ENCODE measurements around the gene CYP4Z1.
"Not testable (repeated sequence)": the region's sequence is repeated elsewhere in the genome, so short reads cannot be mapped to it uniquely, and the experiment has no call there.

CYP4Z1 gene, protein sequence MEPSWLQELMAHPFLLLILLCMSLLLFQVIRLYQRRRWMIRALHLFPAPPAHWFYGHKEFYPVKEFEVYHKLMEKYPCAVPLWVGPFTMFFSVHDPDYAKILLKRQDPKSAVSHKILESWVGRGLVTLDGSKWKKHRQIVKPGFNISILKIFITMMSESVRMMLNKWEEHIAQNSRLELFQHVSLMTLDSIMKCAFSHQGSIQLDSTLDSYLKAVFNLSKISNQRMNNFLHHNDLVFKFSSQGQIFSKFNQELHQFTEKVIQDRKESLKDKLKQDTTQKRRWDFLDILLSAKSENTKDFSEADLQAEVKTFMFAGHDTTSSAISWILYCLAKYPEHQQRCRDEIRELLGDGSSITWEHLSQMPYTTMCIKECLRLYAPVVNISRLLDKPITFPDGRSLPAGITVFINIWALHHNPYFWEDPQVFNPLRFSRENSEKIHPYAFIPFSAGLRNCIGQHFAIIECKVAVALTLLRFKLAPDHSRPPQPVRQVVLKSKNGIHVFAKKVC

DNA sequence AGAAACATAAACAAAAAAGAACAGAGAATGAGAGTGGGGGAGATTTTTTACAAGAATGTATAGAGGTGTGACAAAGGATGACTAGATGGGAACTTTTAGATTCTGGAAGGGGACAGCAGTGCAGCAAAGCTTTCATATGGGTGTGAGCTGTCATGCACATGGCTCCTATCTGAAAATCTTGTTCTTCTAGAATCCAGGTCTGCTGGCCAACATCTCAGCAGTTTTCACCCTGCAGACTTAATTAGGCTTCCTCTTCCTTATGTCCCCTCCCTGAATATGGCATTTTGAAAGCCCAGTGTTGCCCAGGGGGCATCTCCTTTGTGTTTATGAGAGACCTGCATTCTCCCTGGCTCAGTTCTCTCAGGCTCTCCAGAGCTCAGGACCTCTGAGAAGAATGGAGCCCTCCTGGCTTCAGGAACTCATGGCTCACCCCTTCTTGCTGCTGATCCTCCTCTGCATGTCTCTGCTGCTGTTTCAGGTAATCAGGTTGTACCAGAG is at the start of gene CYP4Z1:
Gene CYP4Z1 (plus strand): TSS at position 135 of the 498 bp plus-strand sequence. CDS start 260 bp downstream, at position 395.
- no peak for DNase-seq

DNA sequence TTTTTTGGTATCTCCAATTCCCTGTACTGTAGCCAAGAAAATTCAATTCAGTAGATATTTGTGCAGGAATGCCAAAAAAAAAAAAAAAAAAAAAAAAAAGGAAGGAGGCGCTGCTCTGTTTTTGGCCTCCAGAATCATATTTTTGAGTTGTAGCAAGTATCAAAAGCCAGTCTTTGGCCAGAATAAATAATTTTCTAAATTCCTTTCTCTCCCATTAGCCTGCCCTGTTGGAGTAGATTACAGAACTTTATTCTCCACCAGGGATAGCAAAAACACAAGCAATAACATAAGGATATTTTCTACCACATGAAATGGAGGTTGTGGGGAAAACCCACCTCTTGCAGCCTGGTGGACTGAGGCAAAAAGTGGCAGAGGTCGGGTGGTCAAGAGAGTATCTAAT is 46.0 kb upstream of the CYP4Z1 start:
- no peak for DNase-seq

DNA sequence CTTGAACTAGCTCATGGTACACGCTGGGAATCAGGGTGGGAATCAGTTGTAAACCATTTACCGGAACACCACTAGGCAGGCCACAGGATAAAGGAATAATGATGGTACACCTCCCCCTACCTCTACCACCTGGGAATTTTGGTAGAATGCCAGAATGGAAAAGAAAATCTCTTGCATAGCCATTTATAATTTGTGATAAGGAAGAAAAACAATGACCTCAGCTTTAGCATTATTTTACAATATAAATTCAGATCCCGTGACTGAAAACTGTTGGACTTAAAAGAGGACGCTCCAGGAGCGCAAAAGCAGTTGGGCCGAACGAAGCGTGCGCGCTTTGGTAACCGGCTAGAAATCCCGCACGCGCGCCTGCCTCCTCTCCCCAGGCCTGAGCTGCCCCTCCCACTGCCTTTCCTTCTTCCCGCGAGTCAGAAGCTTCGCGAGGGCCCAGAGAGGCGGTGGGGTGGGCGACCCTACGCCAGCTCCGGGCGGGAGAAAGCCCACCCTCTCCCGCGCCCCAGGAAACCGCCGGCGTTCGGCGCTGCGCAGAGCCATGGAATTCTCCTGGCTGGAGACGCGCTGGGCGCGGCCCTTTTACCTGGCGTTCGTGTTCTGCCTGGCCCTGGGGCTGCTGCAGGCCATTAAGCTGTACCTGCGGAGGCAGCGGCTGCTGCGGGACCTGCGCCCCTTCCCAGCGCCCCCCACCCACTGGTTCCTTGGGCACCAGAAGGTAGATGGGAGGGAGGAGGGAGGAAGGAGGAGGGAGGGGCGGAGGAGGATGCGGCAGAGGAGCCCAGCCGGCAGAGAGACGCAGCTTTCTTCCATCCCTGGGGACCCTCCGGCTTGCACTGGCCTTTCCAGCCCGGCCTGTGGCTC is 43.5 kb upstream of the CYP4Z1 start, which contains the start of gene CYP4X1:
Gene CYP4X1 (plus strand): TSS at position 402 of the 873 bp plus-strand sequence. CDS start 149 bp downstream, at position 551.
- no peak for DNase-seq

DNA sequence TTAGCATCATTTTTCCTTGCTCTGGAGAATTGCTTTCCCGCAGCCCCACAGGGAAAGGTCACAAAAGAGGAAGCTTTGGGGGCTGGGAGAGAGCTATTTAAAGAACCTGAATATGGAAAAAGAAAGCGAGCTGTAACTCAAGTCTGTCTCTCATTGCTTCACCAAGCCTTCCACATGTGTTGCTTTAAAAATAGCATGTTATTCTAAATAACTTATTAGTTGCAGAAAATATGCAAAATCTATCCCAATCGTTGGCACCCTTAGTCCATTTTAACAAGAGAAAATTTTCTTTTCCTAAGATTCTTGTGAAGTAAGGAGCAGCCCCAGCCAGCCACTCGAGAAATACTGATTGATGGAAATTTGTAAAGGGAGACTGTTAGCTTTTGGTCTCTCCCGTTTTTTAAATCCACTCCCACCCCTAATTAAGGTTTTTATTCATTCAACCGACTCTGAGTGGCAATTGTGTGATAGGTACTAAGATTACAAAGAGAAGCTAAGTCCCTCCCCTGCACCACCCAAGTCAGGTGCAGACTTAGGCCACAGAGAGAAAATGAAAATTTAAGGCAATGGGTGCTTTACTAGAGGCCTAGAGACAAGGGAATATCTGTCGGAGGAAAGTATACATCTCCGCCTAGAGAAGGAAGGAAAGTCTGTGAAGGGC is 42.8 kb upstream of the CYP4Z1 start:
- DNase-seq = no peak

DNA sequence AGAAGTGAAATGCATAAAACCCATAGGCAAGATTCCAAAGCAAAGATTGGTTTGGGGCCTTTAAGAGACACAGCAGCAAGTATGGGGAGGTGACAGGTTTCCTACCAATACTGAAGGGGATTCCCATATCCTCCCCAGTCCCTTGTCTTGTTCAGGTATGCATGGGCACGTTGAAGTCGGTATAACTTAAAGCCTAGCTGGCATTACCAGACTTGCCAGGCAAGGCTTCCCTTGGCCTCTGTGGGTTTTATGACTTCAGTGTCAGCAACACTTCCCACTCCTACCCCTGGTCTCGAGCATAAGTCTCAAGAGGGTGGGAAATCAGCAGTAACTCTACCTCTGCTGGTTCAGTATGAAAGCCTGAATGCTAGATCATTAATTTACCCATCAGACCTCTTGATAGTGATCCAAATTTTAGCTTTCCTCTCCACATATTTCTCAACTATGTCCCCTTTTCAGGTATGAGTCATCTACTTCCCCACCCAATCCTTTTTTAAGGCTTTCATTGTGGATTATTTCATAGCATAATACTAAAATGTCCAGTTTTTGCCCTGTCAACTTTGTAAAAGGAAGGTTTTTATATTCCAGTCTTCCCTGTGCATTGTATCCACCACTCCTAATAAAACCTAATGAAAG is 36.7 kb upstream of the CYP4Z1 start:
- no peak for DNase-seq

DNA sequence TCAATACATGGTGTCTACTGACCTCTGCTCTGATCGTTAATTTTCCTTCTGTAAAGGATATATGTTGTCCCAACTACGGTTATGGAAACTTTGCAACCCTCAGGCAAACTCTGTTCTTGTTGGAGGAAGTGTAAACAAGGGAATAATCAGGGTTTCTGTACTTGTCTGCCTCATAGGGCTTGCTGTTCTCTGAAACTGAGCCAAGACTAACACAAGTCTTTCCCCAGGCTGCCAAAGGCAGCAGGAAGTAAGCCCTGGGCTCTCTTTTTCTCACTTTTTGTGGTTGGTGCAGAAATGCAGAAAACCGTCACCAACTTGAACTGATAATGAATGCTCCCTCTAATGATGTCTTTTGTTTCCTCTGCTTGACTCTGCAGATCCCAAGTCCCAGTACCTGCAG is 36.0 kb upstream of the CYP4Z1 start:
- DNase-seq = no peak

DNA sequence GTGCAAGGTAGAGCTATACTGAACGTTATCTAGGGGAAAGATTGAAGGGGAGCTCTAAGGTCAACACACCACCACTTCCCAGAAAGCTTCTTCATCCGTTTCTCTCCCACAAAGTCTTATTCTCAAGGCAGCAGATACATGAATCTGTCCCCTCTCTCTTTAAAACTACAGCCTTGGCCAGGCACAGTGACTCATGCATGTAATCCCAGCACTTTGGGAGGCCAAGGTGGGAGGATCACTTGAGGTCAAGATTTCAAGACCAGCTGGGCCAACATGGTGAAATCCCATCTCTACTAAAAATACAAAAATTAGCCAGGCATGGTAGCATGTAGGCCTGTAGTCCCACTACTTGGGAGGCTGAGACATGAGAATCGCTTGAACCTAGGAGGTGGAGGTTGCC is 35.4 kb upstream of the CYP4Z1 start:
- no peak for DNase-seq

DNA sequence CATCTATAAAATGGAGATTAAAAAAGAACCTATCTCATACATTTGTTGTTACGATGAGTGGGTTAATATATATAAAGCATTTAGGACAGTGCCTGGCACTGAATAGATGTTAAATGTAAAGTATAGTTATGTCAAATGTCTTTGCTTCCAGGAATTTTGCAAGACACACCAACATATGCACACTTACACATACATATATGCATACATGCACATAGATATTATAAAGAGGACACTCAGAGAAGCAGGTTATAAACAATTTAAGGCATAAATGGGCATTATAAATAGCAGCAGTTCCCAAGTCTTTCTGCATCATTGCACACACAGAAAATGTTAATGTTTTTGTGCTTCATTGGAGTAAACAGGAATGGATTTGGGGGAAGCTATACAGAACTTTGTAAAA is 30.3 kb upstream of the CYP4Z1 start:
- no peak for DNase-seq

DNA sequence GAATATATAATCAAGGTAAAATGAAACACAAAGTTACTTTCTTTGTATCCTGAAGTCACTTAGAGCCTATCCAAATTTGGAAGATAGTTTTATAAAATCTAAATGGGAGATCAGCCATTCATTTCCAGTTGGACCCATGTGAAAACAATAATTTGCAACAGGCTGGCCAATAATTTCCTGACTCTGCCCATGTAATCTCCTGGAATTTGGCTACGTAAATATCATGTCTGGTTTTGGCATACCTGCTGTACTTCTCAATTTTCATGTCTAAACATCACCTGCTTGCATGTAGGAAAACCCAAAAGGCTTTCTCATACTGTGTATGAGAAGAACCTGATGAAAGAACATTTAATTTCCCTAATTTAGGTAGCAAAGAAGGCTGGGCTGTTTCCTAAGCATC is 7.7 kb upstream of the CYP4Z1 start:
- DNase-seq = no peak

DNA sequence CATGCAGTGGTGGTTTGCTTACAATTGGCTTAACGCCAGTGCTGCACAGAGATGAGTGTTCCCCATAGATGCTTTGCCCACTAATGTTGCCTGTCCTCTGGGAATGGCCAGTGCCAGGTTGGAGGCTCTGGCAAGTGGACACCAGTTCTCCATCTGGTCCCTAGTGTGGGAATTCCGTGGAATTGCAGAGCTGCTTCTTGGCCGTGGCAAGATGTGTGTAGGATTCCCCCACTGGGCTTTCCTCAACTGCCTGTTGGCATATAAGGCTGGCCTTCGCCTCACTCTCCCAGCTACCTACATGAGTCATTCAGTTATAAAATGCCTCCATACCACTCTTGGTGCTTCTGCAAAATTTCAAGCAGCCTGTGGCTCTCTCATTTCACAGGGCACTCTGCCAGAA is 2.0 kb downstream of the CYP4Z1 start:
- DNase-seq = not testable (repeated sequence)

DNA sequence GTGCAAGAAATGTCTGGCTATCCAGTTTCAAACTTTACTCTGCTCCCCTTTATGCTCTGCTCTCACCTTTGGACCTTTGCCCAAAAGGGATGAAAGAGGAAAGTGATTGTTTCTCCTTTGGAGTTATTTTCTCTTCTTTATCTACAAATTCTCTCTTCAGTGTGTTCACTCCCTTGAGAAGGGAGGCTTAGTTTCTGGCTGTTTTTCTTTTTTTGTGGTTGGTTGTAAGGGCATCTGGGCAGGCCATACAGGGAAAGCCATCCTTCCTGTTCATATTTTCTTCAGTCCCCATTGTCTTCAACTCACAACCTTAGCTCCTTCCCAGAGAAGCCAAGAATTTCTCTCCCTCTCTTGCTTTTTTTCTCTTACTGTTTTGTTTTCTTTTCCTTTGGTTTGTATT is 2.5 kb downstream of the CYP4Z1 start:
- not testable (repeated sequence) for DNase-seq

DNA sequence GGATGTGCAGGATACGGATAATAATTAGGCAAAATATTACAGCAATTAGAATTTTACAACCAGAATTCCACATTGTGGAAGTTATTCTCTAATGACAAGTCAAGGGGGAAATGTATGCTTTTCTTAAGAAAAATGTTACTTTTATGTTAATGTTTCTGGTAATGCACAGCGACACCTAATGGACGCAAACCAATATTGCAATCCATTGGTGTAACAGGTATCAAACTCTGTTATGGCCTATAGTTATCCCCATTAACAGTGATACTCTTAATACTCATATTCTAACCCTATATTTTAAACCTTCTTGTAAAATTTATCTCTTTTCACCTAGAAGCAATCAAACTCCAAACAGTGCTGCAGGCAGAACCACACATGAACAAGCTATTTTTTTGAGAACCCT is 22.3 kb downstream of the CYP4Z1 start:
- DNase-seq = not testable (repeated sequence)

DNA sequence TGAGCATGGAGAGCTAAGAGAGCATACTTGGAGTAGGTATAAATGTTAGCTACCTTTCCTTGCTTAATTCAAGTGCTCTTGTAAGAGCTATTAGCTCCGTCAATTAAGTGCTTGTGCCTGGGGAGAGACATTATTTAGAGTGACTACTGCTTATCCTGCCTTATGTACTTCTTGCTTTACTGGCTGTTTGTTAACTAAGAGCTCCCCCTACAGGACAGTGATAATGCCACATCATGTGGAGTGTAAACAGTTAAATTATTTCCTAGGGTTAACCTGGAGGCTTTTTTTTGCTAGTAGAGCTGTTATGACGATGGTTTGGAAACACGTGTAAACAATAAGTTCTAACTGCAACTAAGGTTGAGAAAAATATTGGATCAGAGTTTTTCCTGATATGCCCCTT is 24.4 kb downstream of the CYP4Z1 start:
- not testable (repeated sequence) for DNase-seq

DNA sequence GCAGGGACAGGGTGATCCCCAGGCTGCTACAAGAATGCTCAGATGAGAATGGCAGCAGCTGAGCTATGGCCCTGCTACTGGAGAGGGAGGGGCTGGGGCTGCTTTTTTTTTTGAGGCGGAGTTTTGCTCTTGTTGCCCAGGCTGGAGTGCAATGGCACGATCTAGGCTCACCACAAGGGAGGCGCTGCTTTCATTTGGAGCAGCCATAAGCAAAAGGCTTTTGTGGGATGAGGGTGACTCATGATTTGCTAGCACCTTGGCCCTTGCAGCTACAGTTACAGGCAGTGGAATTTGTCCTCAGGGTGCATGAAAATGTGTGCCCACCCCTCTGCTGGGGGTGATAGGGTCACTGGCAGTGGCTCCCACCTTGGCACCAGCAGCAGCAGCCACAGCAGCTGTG is 37.8 kb downstream of the CYP4Z1 start:
- DNase-seq = no peak

DNA sequence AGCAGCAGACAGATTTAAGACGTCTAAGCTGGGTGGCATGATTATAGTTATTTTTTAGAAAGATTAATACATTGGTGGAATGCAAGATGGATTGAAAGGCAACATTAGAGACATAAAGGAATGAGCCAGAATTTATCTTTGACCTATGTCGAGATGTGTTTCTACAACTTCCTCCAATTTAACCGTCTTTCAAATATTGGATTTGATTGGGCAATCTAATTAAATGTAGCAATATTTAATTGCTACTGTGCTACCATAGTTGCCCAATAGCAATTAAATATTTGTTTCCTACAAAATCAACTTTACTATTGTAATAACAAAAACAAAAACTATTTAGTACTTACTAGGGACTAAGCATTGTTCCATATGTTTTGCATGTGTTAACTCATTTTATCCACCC is 39.8 kb downstream of the CYP4Z1 start:
- DNase-seq = no peak

DNA sequence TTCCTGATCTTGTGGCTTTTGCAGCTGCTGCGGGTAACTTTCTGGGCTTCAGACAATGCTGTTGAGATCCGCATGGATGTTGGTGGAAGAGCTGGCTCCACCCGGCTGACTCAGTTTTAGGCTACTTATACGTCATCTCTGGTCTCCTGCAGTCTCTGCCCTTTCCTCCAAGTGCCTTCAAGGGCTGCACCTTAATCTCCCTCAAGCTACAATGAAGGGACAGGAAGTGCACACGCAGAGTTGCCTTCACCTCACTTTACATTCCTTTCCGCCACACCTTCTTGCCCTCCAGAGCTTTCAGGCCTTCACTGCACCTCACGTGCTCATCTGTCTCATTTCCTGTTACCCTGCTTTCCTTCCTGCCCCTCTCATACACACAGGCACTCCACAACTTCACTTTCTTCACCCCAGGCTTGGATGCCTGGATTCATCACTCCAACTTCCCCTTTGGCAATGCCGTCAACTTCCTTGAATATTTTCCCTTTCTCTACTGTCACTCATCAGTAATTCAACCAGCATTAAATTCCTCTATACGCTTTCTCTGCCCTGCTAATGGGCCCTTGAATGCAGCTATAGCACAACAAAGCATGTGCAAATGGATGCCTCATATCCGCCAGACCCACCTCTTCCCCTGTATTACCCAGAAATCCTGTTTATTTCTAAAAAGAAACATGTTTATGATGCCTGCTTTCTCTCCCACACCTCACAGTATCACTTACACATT is 41.0 kb downstream of the CYP4Z1 start:
- DNase-seq = not testable (repeated sequence)

DNA sequence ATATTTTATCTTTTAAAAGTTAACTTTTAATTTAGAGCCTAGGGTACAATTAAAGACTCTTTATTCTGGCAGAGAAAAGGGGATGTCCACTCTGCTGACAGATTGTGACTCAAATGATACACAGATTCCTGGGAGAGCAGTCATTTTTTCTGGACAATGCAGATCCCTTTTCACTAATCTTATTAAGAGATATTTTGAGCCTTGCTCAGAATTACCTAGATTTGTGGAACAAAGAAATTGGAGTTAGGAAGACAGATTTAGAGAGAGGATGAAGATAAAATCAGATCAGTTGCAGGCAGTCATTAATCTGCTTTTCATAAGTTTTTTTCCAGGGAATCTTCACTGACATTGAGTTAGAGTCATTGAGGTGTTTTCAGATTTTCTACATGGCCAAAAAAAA is 42.5 kb downstream of the CYP4Z1 start:
- not testable (repeated sequence) for DNase-seq

DNA sequence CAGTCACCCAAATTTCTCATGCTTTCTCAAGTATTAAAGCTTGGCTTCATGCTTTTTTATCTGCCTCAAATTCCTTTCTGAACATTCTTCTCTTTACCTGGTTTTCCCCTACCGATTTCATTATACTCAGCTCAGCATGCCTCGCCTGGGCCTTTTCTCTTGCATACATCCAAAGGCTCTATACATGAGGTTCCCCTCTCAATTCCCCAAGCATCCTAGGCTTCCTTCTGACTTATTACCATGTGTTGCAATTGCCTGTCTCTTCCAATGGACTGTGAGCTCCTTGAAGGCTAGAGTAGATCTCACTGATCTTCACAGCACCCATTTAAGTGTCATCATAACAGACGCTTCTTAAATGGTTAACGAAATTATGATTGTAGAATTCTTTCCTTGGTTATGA is 46.1 kb downstream of the CYP4Z1 start:
- DNase-seq = no peak

DNA sequence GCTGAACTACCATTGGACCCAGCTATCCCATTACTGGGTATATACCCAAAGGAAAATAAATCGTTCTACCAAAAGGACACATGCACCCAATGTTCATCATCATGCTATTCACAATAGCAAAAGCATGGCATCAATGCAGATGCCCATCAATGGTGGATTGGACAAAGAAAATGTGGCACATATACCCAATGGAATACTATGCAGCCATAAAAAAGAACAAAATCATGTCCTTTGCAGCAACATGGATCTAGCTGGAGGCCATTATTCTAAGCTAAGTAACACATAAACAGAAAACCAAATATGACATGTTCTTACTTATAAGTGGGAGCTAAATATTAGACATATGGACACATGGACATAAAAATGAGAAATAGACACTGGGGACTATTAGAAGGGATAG is 54.0 kb downstream of the CYP4Z1 start:
- DNase-seq = not testable (repeated sequence)

DNA sequence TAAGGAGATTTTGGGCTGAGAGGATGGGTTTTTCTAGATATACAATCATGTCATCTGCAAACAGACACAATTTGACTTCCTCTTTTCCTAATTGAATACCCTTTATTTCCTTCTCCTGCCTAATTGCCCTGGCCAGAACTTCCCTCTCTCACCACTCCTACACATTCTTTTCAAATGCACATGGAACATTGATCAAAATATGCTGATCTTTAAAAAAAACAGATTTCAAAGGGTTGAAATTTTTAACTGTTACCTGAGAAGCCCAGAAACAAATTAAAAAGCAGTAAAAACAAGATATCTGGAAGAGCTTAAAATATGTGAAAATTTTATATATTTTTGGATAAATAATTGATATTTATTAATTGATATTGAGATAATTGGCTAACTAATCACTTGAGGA is 57.8 kb downstream of the CYP4Z1 start:
- DNase-seq = not testable (repeated sequence)

DNA sequence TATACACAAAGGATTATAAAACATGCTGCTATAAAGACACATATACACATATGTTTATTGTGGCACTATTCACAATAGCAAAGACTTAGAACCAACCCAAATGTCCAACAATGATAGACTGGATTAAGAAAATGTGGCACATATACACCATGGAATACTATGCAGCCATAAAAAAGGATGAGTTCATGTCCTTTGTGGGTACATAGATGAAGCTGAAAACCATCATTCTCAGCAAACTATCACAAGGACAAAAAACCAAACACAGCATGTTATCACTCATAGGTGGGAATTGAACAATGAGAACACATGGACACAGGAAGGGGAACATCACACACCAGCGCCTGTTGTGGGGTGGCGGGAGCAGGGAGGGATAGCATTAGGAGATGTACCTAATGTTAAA is 60.0 kb downstream of the CYP4Z1 start:
- not testable (repeated sequence) for DNase-seq

DNA sequence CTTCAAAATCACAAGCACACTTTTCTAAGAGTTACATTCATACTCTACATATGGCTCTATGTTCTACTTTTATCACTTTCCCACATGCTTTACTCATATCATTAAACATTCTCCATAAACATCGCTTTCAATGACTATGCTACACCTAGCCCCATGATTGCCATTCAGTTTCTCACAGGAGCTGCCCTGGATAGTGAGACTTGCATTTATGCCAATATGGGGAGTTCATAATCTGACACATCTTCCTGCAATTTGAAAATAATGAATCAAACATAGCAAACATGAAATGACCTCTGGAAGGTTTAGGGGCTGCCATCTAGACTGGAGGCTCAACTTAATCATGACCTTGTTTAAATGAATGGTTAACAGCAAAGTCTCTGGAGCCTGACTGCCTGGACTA is 61.2 kb downstream of the CYP4Z1 start:
- no peak for DNase-seq
